ENCODE results near the gene CEP295NL. TPM values are rescaled to one million over a fixed set of nuclear protein-coding genes. Genes with fewer than 3 reads are reported as not detected.

Gene CEP295NL
- total and polyA plus RNA-seq, 3 experiments from 2014 or later: not detected

DNA sequence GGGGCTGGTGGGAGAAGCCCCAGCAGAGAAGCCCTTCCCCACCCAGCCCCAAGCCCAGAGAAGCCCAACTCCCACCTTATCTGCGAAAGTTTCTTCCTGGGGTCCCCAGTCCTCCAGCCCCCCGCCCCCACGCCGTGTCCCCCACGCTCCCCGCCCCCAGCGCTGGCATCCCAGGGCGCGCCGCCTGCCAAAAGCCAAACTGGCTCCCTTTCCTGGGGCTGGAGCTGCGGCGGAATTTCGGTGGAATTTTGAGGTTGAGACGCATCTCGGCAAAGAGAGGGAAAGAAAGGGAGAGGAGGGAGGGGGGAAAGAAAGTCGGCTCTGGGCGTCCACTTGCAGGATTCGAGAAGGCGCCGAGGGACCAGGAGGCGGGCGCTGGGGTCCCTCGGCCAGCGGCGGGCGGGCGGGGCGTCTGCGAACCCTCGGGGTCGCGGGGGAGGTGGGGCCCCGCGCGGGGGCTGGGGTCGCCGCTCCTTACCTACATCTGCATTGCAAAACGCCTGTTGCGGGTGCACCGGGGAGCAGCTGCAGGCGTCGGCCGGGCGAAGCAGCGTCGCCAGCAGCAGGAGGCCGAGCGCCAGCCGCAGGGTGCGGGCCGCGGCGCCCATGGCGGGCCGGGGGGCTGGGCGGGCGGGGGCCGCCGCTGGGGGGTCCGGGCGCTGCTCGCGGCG lies 21.6 kb upstream of the CEP295NL start:
- POLR2A ChIA-PET: no interaction called here
- no peaks in the 10 kb centered on the region for H3K36me3 Mint-ChIP-seq
- Histone ChIP-seq H3K4me1 (ENCODE audit: insufficient read depth, low read length) (peaks cover 9% of the 10 kb centered on the region), H3K4me3 (ENCODE audit: low read length) (no peak overlapping the region), H3K36me3 (ENCODE audit: insufficient read depth, low read length) (no peaks in the 10 kb centered on the region), H3K27ac (ENCODE audit: low read depth, low read length) (no peak overlapping the region), H3K27me3 (ENCODE audit: insufficient read depth, low read length, poor library complexity, severe bottlenecking) (peaks cover 7% of the 10 kb centered on the region), H3K9me3 (ENCODE audit: low read length) (no peaks in the 10 kb centered on the region)
- H3K4me3 Mint-ChIP-seq: peak overlapping the region in 6 of 7 donors; percentile 43 to 91 (median 77)
- H3K4me1 Mint-ChIP-seq: peaks cover 5 to 11% (median 6%) of the 10 kb centered on the region in 3 donors
- CTCF ChIA-PET: no interaction called here
- DNase-seq: no peak
- peaks cover 0 to 4% (median 0%) of the 10 kb centered on the region in 5 donors for H3K9me3 Mint-ChIP-seq
- no peak overlapping the region for H3K27ac Mint-ChIP-seq
- peaks cover 26 to 27% of the 10 kb centered on the region in 2 donors for H3K27me3 Mint-ChIP-seq

DNA sequence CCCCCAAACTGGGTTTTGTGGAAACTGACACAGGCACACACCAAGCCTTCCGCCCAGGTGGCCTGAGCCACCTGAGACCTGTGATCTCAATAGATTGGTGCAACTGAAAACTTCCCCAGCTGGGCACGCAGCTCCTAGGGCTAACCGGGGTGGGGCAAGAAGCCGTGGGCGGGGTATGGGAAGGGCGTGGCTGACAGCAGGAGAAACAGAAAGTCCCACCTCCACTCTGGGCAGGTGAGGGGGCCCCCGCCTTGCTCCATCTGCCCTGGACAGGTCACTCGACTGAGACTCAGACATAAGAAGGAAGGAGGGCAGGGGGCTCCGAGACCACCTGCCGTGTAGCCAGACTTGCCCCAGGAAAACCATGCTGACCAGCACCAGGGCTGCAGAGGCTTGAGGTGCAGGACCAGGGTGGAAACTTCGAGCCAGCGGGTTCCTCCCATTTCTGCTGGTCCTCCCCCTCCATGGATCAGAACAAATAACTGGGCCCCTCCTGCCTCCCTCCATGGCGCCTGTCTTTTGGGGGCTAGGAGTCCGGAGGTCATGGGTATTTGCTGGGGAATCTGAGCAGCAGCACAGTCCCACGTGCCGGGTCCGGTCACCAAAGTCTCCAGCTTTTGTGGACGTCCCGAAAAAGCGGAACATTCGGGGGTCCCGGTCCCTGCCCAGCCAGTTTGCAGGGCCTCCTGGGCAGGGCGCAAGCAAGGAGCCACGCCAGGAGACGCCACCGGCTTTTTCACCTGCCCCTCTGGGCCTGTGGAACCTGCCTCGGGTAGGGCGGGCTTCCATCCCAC lies 20.9 kb upstream of the CEP295NL start:
- peaks cover 9% of the 10 kb centered on the region for H3K4me1 ChIP-seq (ENCODE audit: insufficient read depth, low read length)
- Mint-ChIP-seq H3K4me1 (peaks cover 5 to 11% (median 6%) of the 10 kb centered on the region in 3 donors), H3K9me3 (peaks cover 0 to 4% (median 0%) of the 10 kb centered on the region in 5 donors), H3K27ac (peak overlapping the region in 3 of 8 donors; percentile 50 to 68 (median 63)), H3K4me3 (peak overlapping the region; percentile 10 to 91 (median 75)), H3K36me3 (no peaks in the 10 kb centered on the region), H3K27me3 (peaks cover 24 to 26% of the 10 kb centered on the region in 2 donors)
- CTCF ChIA-PET: no interaction called here
- peaks cover 7% of the 10 kb centered on the region for H3K27me3 ChIP-seq (ENCODE audit: insufficient read depth, low read length, poor library complexity, severe bottlenecking)
- peak; percentile 14 to 69 (median 42) for DNase-seq
- no peaks in the 10 kb centered on the region for H3K36me3 ChIP-seq (ENCODE audit: insufficient read depth, low read length)
- H3K27ac ChIP-seq (ENCODE audit: low read depth, low read length): no peak overlapping the region
- POLR2A ChIA-PET: no interaction called here
- H3K4me3 ChIP-seq (ENCODE audit: low read length): peak overlapping the region; percentile 50
- H3K9me3 ChIP-seq (ENCODE audit: low read length): no peaks in the 10 kb centered on the region

DNA sequence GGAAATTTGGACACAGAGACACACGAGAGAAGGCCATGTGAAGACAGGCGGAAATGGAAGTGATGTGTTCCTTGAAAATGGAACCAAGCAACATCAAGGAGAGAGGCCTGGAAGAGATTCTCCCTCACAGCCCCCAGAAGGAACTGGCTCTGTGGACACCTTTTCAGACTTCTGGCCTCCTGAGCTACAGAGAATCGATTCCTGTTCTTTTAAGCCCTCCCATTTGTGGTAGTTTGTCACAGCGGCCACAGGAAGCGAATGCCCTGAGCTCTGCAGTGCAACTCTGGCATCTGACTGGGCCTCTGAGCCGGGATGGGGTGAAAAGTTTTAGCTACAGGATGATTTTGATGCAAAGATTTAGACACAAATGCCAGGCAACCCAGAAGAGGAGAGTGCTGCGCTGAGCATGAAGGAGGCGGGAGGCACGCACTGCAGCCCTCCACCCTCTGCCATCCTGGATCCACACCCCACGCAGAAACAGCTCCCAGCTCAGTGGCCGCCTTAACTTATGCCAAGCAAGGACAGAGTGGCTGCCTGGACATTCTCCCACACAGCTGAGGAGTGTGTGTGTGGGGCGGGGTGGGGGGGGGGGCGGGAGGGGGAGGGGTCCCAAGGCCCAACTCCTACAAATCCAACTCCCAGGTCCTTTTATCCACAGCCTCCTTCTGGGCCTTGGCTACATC lies 20.0 kb upstream of the CEP295NL start:
- no peak overlapping the region for H3K4me3 ChIP-seq (ENCODE audit: low read length)
- peaks cover 7% of the 10 kb centered on the region for H3K27me3 ChIP-seq (ENCODE audit: insufficient read depth, low read length, poor library complexity, severe bottlenecking)
- ChIA-PET POLR2A (no interaction called here), CTCF (no interaction called here)
- peak overlapping the region in 1 of 8 donors; percentile 89 for H3K27ac Mint-ChIP-seq
- H3K27ac ChIP-seq (ENCODE audit: low read depth, low read length): no peak overlapping the region
- peak overlapping the region; percentile 32 to 88 (median 50) for H3K4me3 Mint-ChIP-seq
- peaks cover 9% of the 10 kb centered on the region for H3K4me1 ChIP-seq (ENCODE audit: insufficient read depth, low read length)
- no peaks in the 10 kb centered on the region for H3K36me3 Mint-ChIP-seq
- peaks cover 5 to 11% (median 6%) of the 10 kb centered on the region in 3 donors for H3K4me1 Mint-ChIP-seq
- no peaks in the 10 kb centered on the region for H3K36me3 ChIP-seq (ENCODE audit: insufficient read depth, low read length)
- no peaks in the 10 kb centered on the region for H3K9me3 ChIP-seq (ENCODE audit: low read length)
- H3K9me3 Mint-ChIP-seq: peaks cover 0 to 4% (median 0%) of the 10 kb centered on the region in 5 donors
- DNase-seq: no peak
- H3K27me3 Mint-ChIP-seq: peaks cover 24 to 27% of the 10 kb centered on the region in 2 donors

DNA sequence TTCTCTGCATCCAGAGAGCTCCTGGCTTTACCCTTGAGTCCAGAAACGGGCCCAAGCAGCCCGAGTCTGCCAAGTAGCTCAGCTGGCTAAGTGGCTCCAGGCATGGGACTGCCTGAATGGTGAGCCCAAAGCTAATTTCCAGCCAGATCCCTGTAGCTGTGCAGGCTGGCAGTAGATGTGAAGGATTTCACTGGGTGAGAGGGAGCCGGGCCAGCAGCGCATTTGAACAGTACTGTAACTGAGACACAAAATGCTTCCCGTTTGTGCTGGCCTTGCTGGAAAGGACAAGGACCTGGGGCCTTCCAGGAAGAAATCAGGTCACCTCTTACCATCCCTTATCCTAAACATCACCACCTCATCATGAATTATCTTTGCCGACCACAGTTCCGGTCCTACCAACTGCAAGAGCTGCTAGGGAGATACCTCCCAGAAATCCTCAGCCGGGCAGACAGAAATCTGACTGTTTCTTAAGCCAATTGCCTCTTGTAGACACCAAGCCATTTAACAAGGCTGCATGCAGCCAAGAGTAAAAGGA lies 18.5 kb upstream of the CEP295NL start:
- no peak for DNase-seq
- no peak overlapping the region for H3K4me3 ChIP-seq (ENCODE audit: low read length)
- H3K27ac Mint-ChIP-seq: no peak overlapping the region
- no peak overlapping the region for H3K27ac ChIP-seq (ENCODE audit: low read depth, low read length)
- H3K27me3 ChIP-seq (ENCODE audit: insufficient read depth, low read length, poor library complexity, severe bottlenecking): peaks cover 7% of the 10 kb centered on the region
- no peaks in the 10 kb centered on the region for H3K9me3 ChIP-seq (ENCODE audit: low read length)
- POLR2A ChIA-PET: no interaction called here
- H3K27me3 Mint-ChIP-seq: peaks cover 23 to 25% of the 10 kb centered on the region in 2 donors
- peaks cover 0 to 4% (median 0%) of the 10 kb centered on the region in 5 donors for H3K9me3 Mint-ChIP-seq
- H3K4me1 ChIP-seq (ENCODE audit: insufficient read depth, low read length): peaks cover 9% of the 10 kb centered on the region
- peak overlapping the region in 2 of 7 donors; percentile 5 to 41 for H3K4me3 Mint-ChIP-seq
- H3K4me1 Mint-ChIP-seq: peaks cover 5 to 11% (median 6%) of the 10 kb centered on the region in 3 donors
- CTCF ChIA-PET: no interaction called here
- no peaks in the 10 kb centered on the region for H3K36me3 Mint-ChIP-seq
- H3K36me3 ChIP-seq (ENCODE audit: insufficient read depth, low read length): no peaks in the 10 kb centered on the region

DNA sequence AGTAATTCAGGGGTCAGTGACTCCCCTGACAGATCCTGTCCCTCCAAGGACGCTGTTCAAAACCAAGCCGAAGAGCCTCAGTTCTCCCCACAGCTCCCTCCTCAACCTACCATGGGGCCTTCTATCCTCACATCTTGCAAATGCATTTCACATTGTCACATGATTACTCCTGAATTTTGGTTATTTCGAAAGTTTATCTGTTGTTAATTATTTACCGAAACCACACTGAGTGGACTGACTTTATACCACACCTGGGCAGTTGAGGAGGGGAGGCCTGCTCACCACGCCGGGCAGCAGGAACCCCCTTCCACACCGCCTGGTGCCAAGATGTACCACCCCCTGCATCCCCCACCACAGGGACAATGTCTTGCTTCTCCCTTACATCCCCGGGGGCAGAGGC lies 17.5 kb upstream of the CEP295NL start:
- H3K9me3 ChIP-seq (ENCODE audit: low read length): no peaks in the 10 kb centered on the region
- POLR2A ChIA-PET: no interaction called here
- H3K4me3 ChIP-seq (ENCODE audit: low read length): no peak overlapping the region
- H3K4me1 Mint-ChIP-seq: peaks cover 5 to 11% (median 6%) of the 10 kb centered on the region in 3 donors
- DNase-seq: no peak
- peaks cover 21 to 27% of the 10 kb centered on the region in 2 donors for H3K27me3 Mint-ChIP-seq
- H3K36me3 ChIP-seq (ENCODE audit: insufficient read depth, low read length): no peaks in the 10 kb centered on the region
- CTCF ChIA-PET: no interaction called here
- H3K27ac Mint-ChIP-seq: no peak overlapping the region
- peaks cover 0 to 4% (median 0%) of the 10 kb centered on the region in 5 donors for H3K9me3 Mint-ChIP-seq
- H3K4me3 Mint-ChIP-seq: no peak overlapping the region
- H3K4me1 ChIP-seq (ENCODE audit: insufficient read depth, low read length): peaks cover 9% of the 10 kb centered on the region
- no peak overlapping the region for H3K27ac ChIP-seq (ENCODE audit: low read depth, low read length)
- no peaks in the 10 kb centered on the region for H3K27me3 ChIP-seq (ENCODE audit: insufficient read depth, low read length, poor library complexity, severe bottlenecking)
- no peaks in the 10 kb centered on the region for H3K36me3 Mint-ChIP-seq

DNA sequence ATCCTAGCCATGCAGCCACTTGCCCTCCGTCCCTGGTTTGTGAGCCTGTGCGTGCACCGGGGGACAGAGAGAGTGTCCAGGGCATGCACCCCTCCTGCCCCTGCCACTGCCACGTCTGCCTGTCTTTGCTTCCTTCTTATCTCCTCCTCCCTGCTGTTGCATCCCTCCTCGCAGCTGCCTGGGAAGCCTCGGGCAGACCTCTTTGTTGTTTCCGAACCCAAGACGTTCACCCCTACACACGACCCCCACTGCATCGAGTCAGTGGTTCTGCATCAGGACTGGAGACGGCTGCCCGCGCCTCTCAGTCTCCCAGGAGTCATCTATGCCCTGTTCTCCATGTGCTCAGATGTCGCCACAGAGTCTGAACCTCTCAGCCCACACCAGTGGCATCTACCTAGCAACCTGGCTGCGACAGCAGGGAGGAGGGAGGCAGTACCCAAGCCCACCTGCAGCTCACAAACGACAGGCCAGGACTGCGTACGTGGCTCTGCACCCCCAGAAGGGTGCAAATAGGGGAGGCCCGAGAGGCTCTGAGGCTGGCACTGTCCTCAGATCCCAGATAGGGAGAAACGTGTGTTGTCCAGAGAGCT lies 17.0 kb upstream of the CEP295NL start:
- no peak overlapping the region for H3K4me3 ChIP-seq (ENCODE audit: low read length)
- no peak overlapping the region for H3K27ac ChIP-seq (ENCODE audit: low read depth, low read length)
- peaks cover 21 to 31% of the 10 kb centered on the region in 2 donors for H3K27me3 Mint-ChIP-seq
- H3K4me1 ChIP-seq (ENCODE audit: insufficient read depth, low read length): peaks cover 9% of the 10 kb centered on the region
- POLR2A ChIA-PET: no interaction called here
- H3K27me3 ChIP-seq (ENCODE audit: insufficient read depth, low read length, poor library complexity, severe bottlenecking): no peaks in the 10 kb centered on the region
- CTCF ChIA-PET: no interaction called here
- no peak overlapping the region for H3K4me3 Mint-ChIP-seq
- no peaks in the 10 kb centered on the region for H3K36me3 ChIP-seq (ENCODE audit: insufficient read depth, low read length)
- no peaks in the 10 kb centered on the region for H3K9me3 ChIP-seq (ENCODE audit: low read length)
- H3K36me3 Mint-ChIP-seq: no peaks in the 10 kb centered on the region
- H3K4me1 Mint-ChIP-seq: peaks cover 5 to 11% (median 6%) of the 10 kb centered on the region in 3 donors
- peaks cover 0 to 4% (median 0%) of the 10 kb centered on the region in 5 donors for H3K9me3 Mint-ChIP-seq
- peak overlapping the region in 1 of 8 donors; percentile 79 for H3K27ac Mint-ChIP-seq
- no peak for DNase-seq

DNA sequence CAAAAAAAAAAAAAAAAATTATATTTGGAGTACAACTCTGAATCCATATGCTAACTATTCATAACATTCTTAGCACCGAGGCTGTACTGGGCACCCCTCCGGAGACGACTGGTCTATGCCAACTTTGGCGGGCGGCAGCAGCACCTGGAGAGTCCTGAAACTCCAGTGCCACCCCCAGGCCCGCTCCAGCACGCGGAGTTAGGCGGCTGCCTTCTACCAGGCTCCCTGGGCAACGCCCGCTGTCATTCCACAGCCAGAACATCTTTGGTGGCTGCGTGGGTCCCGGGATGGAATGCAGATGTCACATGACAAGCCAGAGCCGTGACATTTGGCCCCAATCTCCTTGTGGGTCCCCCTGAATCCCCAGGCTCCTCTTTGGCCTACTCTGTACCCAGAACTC lies 16.0 kb upstream of the CEP295NL start:
- H3K36me3 Mint-ChIP-seq: no peaks in the 10 kb centered on the region

More for the DNA sequence above, 16.0 kb upstream of the CEP295NL start:
- POLR2A ChIA-PET: no interaction called here
- no peak overlapping the region for H3K27ac Mint-ChIP-seq
- CTCF ChIA-PET: no interaction called here
- no peak for DNase-seq
- Histone ChIP-seq H3K27me3 (ENCODE audit: insufficient read depth, low read length, poor library complexity, severe bottlenecking) (no peaks in the 10 kb centered on the region), H3K9me3 (ENCODE audit: low read length) (no peaks in the 10 kb centered on the region), H3K27ac (ENCODE audit: low read depth, low read length) (no peak overlapping the region), H3K36me3 (ENCODE audit: insufficient read depth, low read length) (no peaks in the 10 kb centered on the region), H3K4me3 (ENCODE audit: low read length) (no peak overlapping the region), H3K4me1 (ENCODE audit: insufficient read depth, low read length) (peaks cover 6% of the 10 kb centered on the region)
- peaks cover 0 to 4% (median 0%) of the 10 kb centered on the region in 5 donors for H3K9me3 Mint-ChIP-seq
- H3K4me1 Mint-ChIP-seq: peaks cover 5 to 11% (median 6%) of the 10 kb centered on the region in 3 donors
- peaks cover 21 to 31% of the 10 kb centered on the region in 2 donors for H3K27me3 Mint-ChIP-seq
- H3K4me3 Mint-ChIP-seq: no peak overlapping the region

Data from CD8-positive, alpha-beta memory T cell (primary cell).